ENCODE data around the gene PHF12.

Gene PHF12

GRCh38 chr17:28954886-28955285, 3.6 kb upstream of the PHF12 start:
- TF ChIP-seq CTCF (conservative IDR thresholded peaks at IDR 0.05; ENCODE audit: low read depth, low read length): no peak
- H3K4me3 ChIP-seq (ENCODE audit: low read length): no peak overlapping the region

GRCh38 chr17:28953444-28954118, 2.3 kb upstream of the PHF12 start:
- TF ChIP-seq CTCF (conservative IDR thresholded peaks at IDR 0.05; ENCODE audit: low read depth, low read length): peak; percentile 86
- no peak for DNase-seq (ENCODE audit: low read depth)
- no peak overlapping the region for H3K4me3 ChIP-seq (ENCODE audit: low read length)

More at GRCh38 chr17:28954886-28955285, 3.6 kb upstream of the PHF12 start:
- no peak for DNase-seq (ENCODE audit: low read depth)

GRCh38 chr17:28951991-28952975, 965 bp upstream of the PHF12 start:
- DNase-seq (ENCODE audit: low read depth): peak; percentile 99
- TF ChIP-seq CTCF (conservative IDR thresholded peaks at IDR 0.05; ENCODE audit: low read depth, low read length): no peak
- peak overlapping the region; percentile 89 for H3K4me3 ChIP-seq (ENCODE audit: low read length)

DNA sequence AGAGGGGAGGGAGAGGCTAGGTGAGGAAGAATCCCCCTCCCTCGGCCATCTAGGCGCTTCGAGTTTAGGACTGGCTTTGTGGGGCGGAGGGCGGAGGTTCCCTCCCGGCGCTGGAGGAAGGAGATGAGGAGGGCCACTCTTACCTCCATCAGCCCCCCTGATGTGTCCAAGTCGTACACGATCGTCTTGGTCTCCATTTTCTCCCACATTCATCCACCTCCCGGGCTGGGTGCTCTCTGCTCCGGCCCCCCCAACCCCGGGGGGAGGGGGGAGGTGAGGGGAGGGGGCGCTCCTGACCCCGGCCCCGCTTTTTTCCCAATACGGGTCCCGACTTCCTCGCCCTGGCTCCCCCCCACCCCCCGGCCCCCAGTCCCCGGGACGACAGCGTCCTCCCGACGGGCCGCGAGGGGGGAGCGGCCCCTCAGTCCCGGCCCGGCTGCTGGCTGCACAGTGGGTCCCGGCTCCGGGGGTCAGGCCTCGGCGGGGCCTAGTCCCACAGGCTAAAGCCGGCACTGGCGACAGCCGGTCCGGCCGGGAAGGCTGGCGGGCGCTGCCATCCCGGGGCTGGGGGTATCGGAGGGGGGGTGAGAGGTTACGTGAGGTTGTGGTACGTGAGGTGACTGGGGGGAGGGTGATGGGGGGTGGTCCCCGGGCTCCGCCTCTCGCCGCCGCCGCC, 428 bp downstream of the PHF12 start:
- peak overlapping the region; percentile 91 for H3K4me3 ChIP-seq (ENCODE audit: low read length)
- TF ChIP-seq CTCF (conservative IDR thresholded peaks at IDR 0.05; ENCODE audit: low read depth, low read length): no peak
- no peak for DNase-seq (ENCODE audit: low read depth)

GRCh38 chr17:28950017-28950751, 1.1 kb downstream of the PHF12 start:
- no peak for DNase-seq (ENCODE audit: low read depth)
- peak overlapping the region; percentile 91 for H3K4me3 ChIP-seq (ENCODE audit: low read length)
- no peak for TF ChIP-seq CTCF (conservative IDR thresholded peaks at IDR 0.05; ENCODE audit: low read depth, low read length)

DNA sequence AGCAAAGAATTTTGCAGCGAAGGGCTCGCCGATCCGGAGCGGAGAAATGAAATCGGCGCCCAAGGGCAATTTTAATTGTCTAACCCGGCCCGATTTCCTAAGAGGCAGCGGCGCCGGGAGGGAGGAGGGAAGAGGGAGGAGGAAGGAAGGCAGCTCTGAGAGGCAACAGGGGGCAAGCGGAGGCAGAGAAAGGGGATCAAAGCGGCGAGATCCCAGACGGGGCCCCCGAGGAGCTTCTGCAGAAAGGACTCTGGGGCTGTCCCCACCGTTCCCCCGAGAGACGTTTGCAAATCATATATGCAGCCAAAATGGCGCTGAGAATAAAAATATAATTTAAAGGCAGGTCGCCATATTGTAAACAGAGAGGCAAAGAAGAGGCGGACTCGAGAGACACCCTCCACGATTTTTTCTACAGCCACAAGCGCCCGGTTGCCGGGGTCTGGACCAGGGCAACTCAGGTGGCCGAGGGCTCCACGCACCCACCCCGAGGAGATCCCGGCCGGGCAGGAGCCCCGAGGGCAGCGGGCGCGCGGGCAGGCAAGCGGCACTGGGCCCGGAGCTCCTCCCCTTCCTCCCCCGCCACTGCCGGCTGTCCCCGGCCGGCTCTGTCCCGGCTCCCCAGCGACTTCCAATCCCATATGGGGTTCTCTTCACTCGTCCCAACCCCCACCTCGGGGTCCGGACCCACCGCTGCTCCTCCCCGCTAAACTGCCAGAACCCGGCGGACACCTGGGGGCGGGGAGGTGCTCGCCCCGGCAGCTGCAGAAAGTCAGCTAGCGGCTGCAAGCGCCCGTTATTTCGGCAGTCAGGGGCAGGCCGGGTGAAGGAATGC, 1.9 kb downstream of the PHF12 start:
- no peak for DNase-seq (ENCODE audit: low read depth)
- H3K4me3 ChIP-seq (ENCODE audit: low read length): peak overlapping the region; percentile 91
- no peak for TF ChIP-seq CTCF (conservative IDR thresholded peaks at IDR 0.05; ENCODE audit: low read depth, low read length)
